ENCODE data around the gene USP44. TPM values are rescaled to one million over a fixed set of nuclear protein-coding genes. Genes with fewer than 3 reads are reported as not detected.

The USP44 gene
- 6.0 and 13.8 TPM in 2 replicates for total RNA-seq

GRCh38 chr12:95551305-95551704 is at the start of gene USP44:
Gene USP44 (minus strand): TSS chr12:95551476. CDS start chr12:95534256, 17,220 bp downstream.

GRCh38 chr12:95473884-95474659 is 77.2 kb downstream of the USP44 start, which contains the start of gene METAP2:
Gene METAP2 (plus strand): TSS chr12:95474152. CDS start chr12:95474180, 28 bp downstream.

Other genes starting within 250 kb of the USP44 start
- gene METAP2, start 77.3 kb downstream of the USP44 start, total RNA-seq: 73.4 and 82.7 TPM in 2 replicates
- gene NTN4, start 239.3 kb upstream of the USP44 start, total RNA-seq: 47.8 and 76.1 TPM in 2 replicates

All from smooth muscle cell of bladder (primary cell).